Keratinocyte (primary cell): ENCODE measurements around the gene CIAPIN1. TPM values are rescaled to one million over a fixed set of nuclear protein-coding genes. Genes with fewer than 3 reads are reported as not detected.

ENCODE experiments used
- DNase-seq: peaks from one replicate; pipeline ENCODE4 v3.0.0-alpha.2; 2011; ENCODE audit warnings: low read depth, missing footprints, low spot score
- FAIRE-seq: peaks from 2 replicates; lab custom pipeline; 2011; peaks lifted over from hg19 to GRCh38; lab: Jason Lieb, UNC
- H2AFZ ChIP-seq: 2 replicates; pipeline ENCODE4 v1.6.0; 2012; ENCODE audit warnings: low read length, control low read depth, inconsistent platforms; ENCODE audit not compliant: control insufficient read depth
- H3K27ac ChIP-seq: 2 replicates; pipeline ENCODE4 v1.5.1; 2011; ENCODE audit warnings: low read length; ENCODE audit not compliant: control insufficient read depth, insufficient read depth
- H3K27me3 ChIP-seq: 3 replicates; pipeline ENCODE4 v1.6.0; 2011; ENCODE audit warnings: low read length; ENCODE audit not compliant: control insufficient read depth, insufficient read depth; ENCODE audit errors: extremely low read depth
- H3K36me3 ChIP-seq, 2 experiments: 2 replicates in 1 of 2; 3 replicates in 1 of 2; pipeline ENCODE4 v1.5.1; 2011; ENCODE audit warnings: low read length in 2 of 2, mild to moderate bottlenecking in 1 of 2; ENCODE audit not compliant: control insufficient read depth in 2 of 2, insufficient read depth in 2 of 2; ENCODE audit errors: extremely low read depth in 1 of 2
- H3K4me1 ChIP-seq: 3 replicates; pipeline ENCODE4 v1.5.1; 2011; ENCODE audit warnings: low read length; ENCODE audit not compliant: control insufficient read depth, insufficient read depth; ENCODE audit errors: extremely low read depth
- H3K4me2 ChIP-seq: 3 replicates; pipeline ENCODE4 v1.6.0; 2011; ENCODE audit warnings: low read depth, low read length; ENCODE audit not compliant: control insufficient read depth, insufficient read depth; ENCODE audit errors: extremely low read depth
- H3K4me3 ChIP-seq, 3 experiments: fragments of 200-600 bp in 1 of 3; sonication (generic) in 1 of 3; 2 replicates in 2 of 3; 3 replicates in 1 of 3; pipeline ENCODE4 v1.5.1; 2011 to 2016; ENCODE audit warnings: low read length in 3 of 3, mild to moderate bottlenecking in 3 of 3, control low read depth in 2 of 3, inconsistent platforms in 1 of 3, low read depth in 1 of 3, mixed read lengths in 1 of 3, mixed run types in 1 of 3, moderate library complexity in 1 of 3; ENCODE audit not compliant: control insufficient read depth in 2 of 3, insufficient read depth in 2 of 3; ENCODE audit errors: extremely low read depth in 1 of 3
- H3K79me2 ChIP-seq: 2 replicates; pipeline ENCODE4 v1.6.0; 2012; ENCODE audit warnings: low read length; ENCODE audit not compliant: control insufficient read depth, insufficient read depth
- H3K9ac ChIP-seq: 3 replicates; pipeline ENCODE4 v1.6.0; 2011; ENCODE audit warnings: low read length; ENCODE audit not compliant: control insufficient read depth, insufficient read depth; ENCODE audit errors: extremely low read depth
- H3K9me1 ChIP-seq: 3 replicates; pipeline ENCODE4 v1.6.0; 2011; ENCODE audit warnings: low read length; ENCODE audit not compliant: control insufficient read depth, insufficient read depth; ENCODE audit errors: extremely low read depth
- H3K9me3 ChIP-seq: 2 replicates; pipeline ENCODE4 v1.5.1; 2012; ENCODE audit warnings: low read depth, low read length; ENCODE audit not compliant: control insufficient read depth
- H4K20me1 ChIP-seq: 3 replicates; pipeline ENCODE4 v1.6.0; 2011; ENCODE audit warnings: low read length; ENCODE audit not compliant: control insufficient read depth, insufficient read depth; ENCODE audit errors: extremely low read depth
- CTCF ChIP-seq, 3 experiments: IDR thresholded peaks in 1 of 3; conservative IDR thresholded peaks in 1 of 3; optimal IDR thresholded peaks in 1 of 3; 2 replicates in 2 of 3; 3 replicates in 1 of 3; pipeline versions ENCODE3 to v1.5.1; 2011; ENCODE audit warnings: low read length in 3 of 3, mild to moderate bottlenecking in 3 of 3, moderate library complexity in 2 of 3, control low read depth in 1 of 3, inconsistent platforms in 1 of 3; ENCODE audit not compliant: insufficient read depth in 2 of 3; ENCODE audit errors: extremely low read depth in 1 of 3
- EZH2 ChIP-seq: IDR thresholded peaks from one replicate; pipeline ENCODE4 v1.6.1; 2012; ENCODE audit warnings: inconsistent platforms, mild to moderate bottlenecking, low read length, moderate library complexity
- dilution Hi-C: fragments of 300-500 bp; cut with MboI; formaldehyde crosslinking; loops from one replicate; pipeline ENCODE4 v1.7.0; 2020; ENCODE audit warnings: low sequenced_read_pairs; ENCODE audit not compliant: extremely low pct_ligation_motif_present
- polyA plus RNA-seq, 5 experiments: library from polyadenylated mRNA; depleted of rRNA in 3 of 5; stranded (reverse) in 3 of 5; stranded (forward) in 1 of 5; unstranded in 1 of 5; fragments of >200 nt; gene quantifications; 1 replicate in 1 of 5; 2 replicates in 3 of 5; 3 replicates in 1 of 5; pipeline versions ENCODE4 v1.2.1 to v1.2.3, GENCODE V29; 2011 to 2012; ENCODE audit warnings: missing spikeins in 2 of 5, low read depth in 1 of 5, low replicate concordance in 1 of 5

CIAPIN1 gene
- polyA plus RNA-seq, 1 donor (not counting 4 experiments of a cell fraction or from before 2014, with no cell fraction given): 75.4 TPM

GRCh38 chr16:57452021-57452420 lies 4.8 kb upstream of the CIAPIN1 start:
- DNase-seq: no peak
- Histone ChIP-seq H3K4me2 (no peak overlapping the region), H4K20me1 (no peaks in the 10 kb centered on the region), H2AFZ (no peak overlapping the region), H3K79me2 (peaks cover 9% of the 10 kb centered on the region), H3K27me3 (no peaks in the 10 kb centered on the region), H3K9me1 (no peaks in the 10 kb centered on the region), H3K36me3 (peaks cover 14 to 22% of the 10 kb centered on the region in 2 experiments), H3K4me3 (no peak overlapping the region), H3K9me3 (no peaks in the 10 kb centered on the region), H3K4me1 (peaks cover 4% of the 10 kb centered on the region), H3K27ac (no peak overlapping the region), H3K9ac (no peak overlapping the region)
- TF ChIP-seq CTCF (optimal IDR thresholded peaks at IDR 0.05 in 1 of 3, IDR thresholded peaks at IDR 0.05 in 1 of 3, conservative IDR thresholded peaks at IDR 0.05 in 1 of 3; ENCODE audit: extremely low read depth in 1 of 3, insufficient read depth in 2 of 3, low read length in 3 of 3) (no peak), EZH2 (no peak)
- no peak for FAIRE-seq
- dilution Hi-C loops: no loop called here

- no peak for TF ChIP-seq EZH2
- peaks cover 4% of the 10 kb centered on the region for H3K9me1 ChIP-seq
- H3K36me3 ChIP-seq: peaks cover 0 to 2% of the 10 kb centered on the region in 2 experiments
- FAIRE-seq (no peak), DNase-seq (peak; percentile 30)
- H3K9ac ChIP-seq: peak overlapping the region; percentile 96
- dilution Hi-C loops: no loop called here
- H4K20me1 ChIP-seq: no peaks in the 10 kb centered on the region
- peak overlapping the region; percentile 95 for H3K4me2 ChIP-seq
- H3K4me1 ChIP-seq: peaks cover 12% of the 10 kb centered on the region
- no peaks in the 10 kb centered on the region for H3K27me3 ChIP-seq
- peaks cover 57% of the 10 kb centered on the region for H3K79me2 ChIP-seq
- H2AFZ ChIP-seq: peak overlapping the region; percentile 83
- peak overlapping the region; percentile 97 to 98 (median 98) for H3K4me3 ChIP-seq
- H3K9me3 ChIP-seq: no peaks in the 10 kb centered on the region
- H3K27ac ChIP-seq: peak overlapping the region; percentile 83
These were observed 527 bp downstream of the CIAPIN1 start for GRCh38 chr16:57446531-57447185.
